GM18868 (cell line): ENCODE data around the gene LACC1.

Experiments used
- ATAC-seq: cut with Tn5 transposase; IDR thresholded peaks from one replicate; pipeline ENCODE4 v1.9.1; 2021; ENCODE audit warnings: mild to moderate bottlenecking, moderate library complexity; ENCODE audit not compliant: unreplicated experiment

The LACC1 gene

GRCh38 chr13:43879755-43880181 is at the start of gene LACC1:
TSS of gene LACC1 (plus strand) at chr13:43879904. CDS start at chr13:43880986, 1,082 bp downstream.
- peak; percentile 30 for ATAC-seq

DNA sequence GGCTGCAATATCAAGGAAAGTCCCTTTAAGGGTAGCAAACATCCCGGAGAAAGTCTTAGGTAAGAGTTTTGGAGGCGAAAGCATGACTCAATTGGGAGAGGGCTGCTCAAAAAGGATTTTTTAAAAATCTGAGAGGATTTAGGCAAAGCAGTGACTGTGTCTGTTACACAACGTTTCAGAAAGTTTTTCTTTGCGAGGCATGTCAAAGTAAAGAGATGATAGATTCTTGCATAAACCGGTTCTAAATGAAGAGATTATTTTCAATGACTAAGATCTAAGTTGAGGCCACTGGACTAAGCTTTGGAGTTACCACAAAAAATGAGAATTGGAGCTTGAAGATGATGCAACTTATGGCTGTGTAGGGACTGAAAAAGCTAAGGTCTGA is 49.2 kb upstream of the LACC1 start:
- ATAC-seq = no peak

DNA sequence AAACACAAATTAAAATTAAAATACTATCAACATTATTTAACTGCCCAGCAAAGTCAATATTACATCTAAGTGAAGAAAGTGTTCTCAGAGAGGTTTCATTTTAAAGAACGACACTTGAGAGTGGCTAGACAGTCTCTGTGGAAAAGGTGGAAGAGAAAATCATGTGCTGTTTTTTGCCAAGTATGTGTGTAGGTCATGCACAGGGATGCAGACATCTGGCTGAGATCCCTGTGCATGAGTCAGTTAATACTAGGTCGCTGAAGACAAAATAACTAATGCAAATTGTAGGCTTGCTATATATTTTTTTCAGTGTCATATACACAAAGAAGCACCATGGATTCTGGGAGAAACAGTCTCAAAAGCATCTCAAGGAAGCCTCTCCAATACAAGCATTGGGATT is 48.6 kb upstream of the LACC1 start:
- ATAC-seq = no peak

GRCh38 chr13:43835701-43836100 is 44.0 kb upstream of the LACC1 start:
- no peak for ATAC-seq

DNA sequence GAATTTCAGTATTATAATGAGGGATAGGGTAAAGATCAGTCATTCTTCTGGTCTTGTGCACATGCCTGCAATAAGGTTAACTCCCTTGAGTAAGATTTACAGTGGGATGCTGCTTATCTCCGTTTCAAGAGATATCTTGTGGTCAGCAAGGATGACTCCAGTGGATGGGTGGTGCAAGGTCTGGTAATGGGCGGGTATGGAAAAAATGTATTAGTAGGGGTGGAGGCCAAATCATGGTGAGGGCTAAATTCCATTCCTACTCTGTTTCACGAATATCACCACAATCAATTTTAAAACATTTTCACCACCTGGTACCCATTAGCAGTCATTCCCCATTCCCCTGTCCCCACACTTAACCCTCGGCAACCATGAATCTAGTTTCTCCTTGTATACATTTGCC is 40.8 kb upstream of the LACC1 start:
- no peak for ATAC-seq

GRCh38 chr13:43846496-43847158 is 33.1 kb upstream of the LACC1 start:
- no peak for ATAC-seq

- no peak for ATAC-seq
These were observed 31.6 kb upstream of the LACC1 start for GRCh38 chr13:43848001-43848649.

DNA sequence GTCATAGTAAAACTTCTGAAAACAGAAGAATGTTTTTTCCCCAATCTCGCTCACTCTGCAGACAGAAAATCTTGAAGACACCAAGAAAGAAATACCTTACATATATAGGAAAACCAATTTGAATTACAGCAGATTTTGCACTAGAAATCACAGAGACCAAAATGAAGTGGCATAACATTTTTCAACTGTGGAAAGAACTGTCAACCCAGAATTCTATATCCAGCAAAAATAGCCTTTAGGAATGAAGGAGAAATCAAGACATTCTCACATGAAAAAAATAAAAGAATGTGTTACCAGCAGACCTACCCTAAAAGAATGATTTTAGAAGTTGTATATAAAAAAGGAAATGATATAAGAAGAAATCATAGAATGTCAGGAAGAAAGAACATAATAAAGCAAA is 28.8 kb upstream of the LACC1 start:
- no peak for ATAC-seq

DNA sequence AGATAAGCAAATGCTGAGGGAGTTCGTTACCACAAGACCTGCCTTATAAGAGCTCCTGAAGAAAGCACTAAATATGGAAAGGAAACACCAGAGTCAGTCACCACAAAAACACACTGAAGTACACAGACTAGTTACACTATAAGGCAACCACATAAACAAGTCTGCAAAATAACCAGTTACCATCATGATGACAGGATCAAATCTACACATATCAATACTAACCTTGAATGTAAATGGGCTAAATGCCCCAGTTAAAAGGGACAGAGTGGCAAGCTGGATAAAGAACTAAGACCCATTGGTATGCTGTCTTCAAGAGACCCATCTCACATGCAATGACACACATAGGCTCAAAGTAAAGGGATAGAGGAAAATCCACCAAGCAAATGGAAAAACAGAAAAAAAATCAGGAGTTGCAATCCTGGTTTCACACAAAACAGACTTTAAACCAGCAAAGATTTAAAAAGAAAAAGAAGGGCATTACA is 26.7 kb upstream of the LACC1 start:
- ATAC-seq = no peak

- no peak for ATAC-seq
These were observed 17.8 kb upstream of the LACC1 start for GRCh38 chr13:43861863-43862262.

GRCh38 chr13:43864921-43865320 is 14.8 kb upstream of the LACC1 start:
- no peak for ATAC-seq

GRCh38 chr13:43865892-43866291 is 13.8 kb upstream of the LACC1 start:
- ATAC-seq = no peak

DNA sequence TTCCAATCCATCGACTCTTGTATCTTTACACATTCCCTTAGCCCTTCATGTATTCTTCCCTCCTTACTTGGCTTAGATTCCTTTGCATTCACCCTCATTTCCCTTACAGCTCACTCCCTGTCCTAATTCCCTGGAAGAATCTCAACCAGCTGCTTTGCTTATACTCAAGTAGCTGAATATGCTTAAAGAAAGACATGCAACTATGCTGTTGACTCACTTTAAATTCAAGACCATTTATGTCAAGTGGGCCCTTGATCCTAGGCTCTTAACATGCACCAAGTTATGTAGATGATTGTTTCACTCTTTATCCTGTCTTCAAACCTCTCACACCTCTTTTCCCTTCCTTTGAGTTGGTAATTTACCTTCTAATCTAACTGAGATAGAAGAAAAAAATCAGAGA is 7.5 kb upstream of the LACC1 start:
- ATAC-seq = no peak

DNA sequence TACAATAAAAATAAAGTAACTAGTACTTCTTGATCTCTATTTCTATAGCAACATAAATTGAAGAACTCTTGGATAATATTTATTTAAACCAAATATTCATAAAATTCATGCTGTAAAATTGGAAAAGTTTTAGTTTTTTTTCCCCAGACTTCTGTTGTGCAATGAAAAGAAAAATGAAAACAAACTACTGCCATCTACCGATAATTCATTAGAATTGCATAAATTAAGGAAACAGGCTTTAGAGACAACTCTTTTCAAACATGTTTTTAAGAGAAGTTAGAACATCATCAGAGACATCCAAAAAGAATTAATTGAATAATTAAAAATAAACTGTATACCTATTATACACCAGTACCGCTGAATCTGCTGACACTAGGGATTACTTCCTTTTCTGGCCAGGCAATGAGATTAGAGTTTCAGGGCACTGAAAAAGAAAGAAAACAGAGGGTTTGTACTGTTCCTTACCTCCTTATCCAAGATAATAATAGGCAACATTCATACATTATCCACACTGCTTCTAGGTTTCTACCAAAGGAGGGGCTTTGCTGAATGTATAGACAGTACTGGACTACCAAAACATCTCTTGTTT is 5.1 kb upstream of the LACC1 start:
- ATAC-seq = no peak

- ATAC-seq = no peak
These were observed 3.3 kb upstream of the LACC1 start for GRCh38 chr13:43876366-43876765.

- ATAC-seq = no peak
These were observed 2.4 kb upstream of the LACC1 start for GRCh38 chr13:43877326-43877725.

DNA sequence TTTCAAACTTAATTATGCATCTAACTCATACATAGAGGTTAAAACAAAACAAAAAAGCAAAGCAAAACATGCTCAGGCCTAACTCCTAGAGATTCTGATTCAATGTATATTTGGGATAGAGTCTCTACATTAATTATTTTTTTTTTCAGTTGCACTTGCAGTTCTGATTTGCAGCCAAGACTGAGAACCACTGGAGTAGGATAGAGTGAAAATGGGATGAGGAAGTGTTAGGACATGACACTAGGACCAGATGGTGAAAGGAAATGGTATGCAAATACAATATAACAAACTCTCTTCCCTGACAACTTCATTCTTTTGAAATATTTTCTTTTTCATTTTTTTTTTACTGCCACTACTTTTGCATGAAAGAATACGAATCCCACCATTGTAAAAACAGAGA is 1.9 kb upstream of the LACC1 start:
- ATAC-seq = no peak

DNA sequence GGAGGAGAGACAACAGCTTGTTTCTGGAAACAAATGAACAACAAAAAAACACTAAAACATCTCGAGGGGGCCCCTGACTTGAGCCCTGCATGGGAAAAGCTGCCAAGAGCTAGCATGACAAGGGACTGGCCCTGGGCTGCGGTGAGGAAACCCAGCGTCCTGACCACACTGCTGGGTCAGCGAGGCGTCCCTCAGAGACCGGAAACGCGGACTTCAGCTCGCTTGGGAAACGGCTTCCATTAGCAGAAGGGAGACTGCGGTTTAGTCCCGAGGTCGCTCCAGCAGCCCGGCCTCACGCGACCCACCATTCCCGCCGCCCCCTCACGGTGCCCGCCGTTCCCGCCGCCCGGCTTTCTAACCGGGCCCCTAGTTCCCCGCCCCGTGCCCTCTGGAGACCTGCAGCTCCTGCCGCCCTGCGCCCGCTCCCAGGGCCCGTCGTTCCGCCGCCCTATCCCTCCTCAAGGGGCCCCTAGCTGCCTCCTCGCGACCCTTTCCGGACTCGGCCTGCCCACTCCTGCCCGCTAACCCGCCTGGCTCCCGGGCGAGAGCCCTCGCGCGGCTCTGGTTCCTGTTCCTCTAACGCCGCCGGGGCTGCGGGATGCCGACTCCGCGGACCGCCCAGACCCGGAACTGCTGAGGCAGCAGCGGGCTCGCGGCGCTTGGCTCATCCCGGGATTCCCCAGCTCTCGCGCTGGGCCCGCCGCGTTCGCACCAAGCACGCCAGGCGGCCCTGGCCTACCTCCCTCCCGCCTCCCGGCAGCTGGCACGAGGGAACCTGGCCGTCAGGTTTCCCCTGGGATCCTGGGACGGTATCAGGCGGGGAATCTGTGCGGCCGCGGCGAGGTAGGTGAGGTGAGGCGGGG is 581 bp upstream of the LACC1 start, which contains the start of gene CCDC122:
Gene CCDC122, minus strand, starts transcription at position 849 of the 863 bp plus-strand sequence. CDS start 10,364 bp downstream, outside the sequence.
- ATAC-seq = peak; percentile 83

DNA sequence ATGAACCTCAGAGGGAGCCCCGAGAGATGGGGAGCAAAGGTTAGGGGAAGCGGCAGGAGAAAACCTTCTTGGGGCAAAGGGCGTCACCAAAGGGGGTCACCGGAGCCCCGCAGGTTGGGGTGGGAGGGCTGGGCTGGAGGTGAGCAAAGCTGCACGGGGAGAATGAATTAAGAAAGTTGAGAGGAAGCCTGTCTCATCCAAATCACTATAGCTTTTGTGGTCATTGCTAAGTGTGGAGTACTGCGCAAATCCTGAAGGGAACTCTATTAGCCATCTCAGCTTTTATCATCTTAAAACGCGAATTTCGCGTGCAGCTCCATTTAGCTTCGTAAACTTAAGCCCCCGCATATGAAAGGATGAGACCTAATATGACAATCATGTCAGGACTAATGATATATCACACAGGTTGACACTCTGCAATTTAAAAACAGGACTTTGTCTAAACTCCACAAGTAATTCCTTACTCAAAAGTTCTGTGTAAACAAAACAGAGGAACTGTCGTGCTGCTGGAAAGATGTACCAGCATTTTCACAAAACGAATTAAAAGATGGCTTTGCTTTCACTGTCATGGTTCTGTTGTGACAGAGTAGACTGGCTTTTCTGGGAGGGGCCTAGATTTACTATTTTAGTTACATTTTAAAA is 631 bp downstream of the LACC1 start:
- no peak for ATAC-seq

- no peak for ATAC-seq
These were observed 1.2 kb downstream of the LACC1 start for GRCh38 chr13:43880926-43881325.

DNA sequence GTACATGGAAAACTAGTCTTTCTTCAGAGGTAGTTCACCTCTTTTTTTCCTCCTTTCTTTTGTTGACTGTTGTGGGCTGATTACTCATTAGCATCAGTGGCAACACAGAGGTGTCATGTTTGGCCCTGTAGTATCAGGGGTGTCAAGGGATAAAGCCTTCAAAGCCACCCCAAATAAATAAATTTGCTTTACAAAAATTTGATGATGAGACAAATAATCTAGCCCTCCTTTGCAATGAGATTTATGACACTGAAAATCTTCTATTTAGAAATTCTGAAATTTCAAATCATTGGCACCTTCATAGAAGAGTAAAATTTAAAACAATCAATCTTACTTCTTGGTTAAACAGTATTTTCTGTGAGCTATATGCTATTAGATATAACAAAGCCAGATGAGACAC is 1.9 kb downstream of the LACC1 start:
- no peak for ATAC-seq
